GM18868 (cell line): ENCODE data around the gene SLC7A6.

Experiments
- ATAC-seq: cut with Tn5 transposase; IDR thresholded peaks from one replicate; pipeline ENCODE4 v1.9.1; 2021; ENCODE audit warnings: mild to moderate bottlenecking, moderate library complexity; ENCODE audit not compliant: unreplicated experiment

SLC7A6 gene

GRCh38 chr16:68298907-68299561 lies 34.7 kb downstream of the SLC7A6 start:
- ATAC-seq = no peak

GRCh38 chr16:68299571-68300453 lies 35.5 kb downstream of the SLC7A6 start:
- no peak for ATAC-seq

GRCh38 chr16:68300734-68301459 lies 36.6 kb downstream of the SLC7A6 start:
- no peak for ATAC-seq

- ATAC-seq = no peak
Observed at GRCh38 chr16:68306633-68307032, 42.3 kb downstream of the SLC7A6 start.

- no peak for ATAC-seq
Observed at GRCh38 chr16:68309799-68310198, 45.5 kb downstream of the SLC7A6 start.

- ATAC-seq = peak; percentile 23
Observed at GRCh38 chr16:68310437-68310773, 46.1 kb downstream of the SLC7A6 start.

- ATAC-seq = peak; percentile 93
Observed at GRCh38 chr16:68310774-68311511, 46.6 kb downstream of the SLC7A6 start, which contains the start of the genes PRMT7 and SLC7A6OS. Gene PRMT7, plus strand, starts transcription at chr16:68311019. Its CDS starts 4,961 bp downstream, at chr16:68315980. Gene SLC7A6OS, minus strand, starts transcription at chr16:68310946. Its CDS starts 20 bp downstream, at chr16:68310926.

- ATAC-seq = no peak
Observed at GRCh38 chr16:68313116-68313515, 48.8 kb downstream of the SLC7A6 start.

- peak; percentile 66 for ATAC-seq
Observed at GRCh38 chr16:68319185-68319908, 55.0 kb downstream of the SLC7A6 start.

- no peak for ATAC-seq
Observed at GRCh38 chr16:68324336-68324735, 60.0 kb downstream of the SLC7A6 start.

- no peak for ATAC-seq
Observed at GRCh38 chr16:68324780-68325357, 60.5 kb downstream of the SLC7A6 start.

GRCh38 chr16:68328151-68328859 lies 64.0 kb downstream of the SLC7A6 start:
- peak; percentile 74 for ATAC-seq

- ATAC-seq = no peak
Observed at GRCh38 chr16:68328860-68329390, 64.6 kb downstream of the SLC7A6 start.

GRCh38 chr16:68331879-68332410 lies 67.6 kb downstream of the SLC7A6 start:
- ATAC-seq = no peak

GRCh38 chr16:68332411-68333121 lies 68.2 kb downstream of the SLC7A6 start:
- ATAC-seq = no peak

GRCh38 chr16:68335175-68335574 lies 70.8 kb downstream of the SLC7A6 start:
- ATAC-seq = no peak

GRCh38 chr16:68338326-68339119 lies 74.2 kb downstream of the SLC7A6 start:
- no peak for ATAC-seq
